Fibroblast of villous mesenchyme (primary cell): ENCODE data around the gene FHAD1. TPM values are rescaled to one million over a fixed set of nuclear protein-coding genes. Genes with fewer than 3 reads are reported as not detected.

Experiments
- DNase-seq: peaks from one replicate; pipeline ENCODE4 v3.0.0-alpha.2; 2010; ENCODE audit warnings: low read depth
- H3K4me3 ChIP-seq: 2 replicates; pipeline ENCODE4 v1.5.1; 2011; ENCODE audit warnings: low read depth, mild to moderate bottlenecking, low read length
- total RNA-seq: library from RNA; depleted of rRNA; stranded (reverse); fragments of >200 nt; gene quantifications from 2 replicates; pipeline ENCODE4 v1.2.3, GENCODE V29; 2012
- TF ChIP-seq, protein P1 (sequence below): IDR thresholded peaks from 2 replicates; pipeline ENCODE4 v1.5.1; 2012; ENCODE audit warnings: low read depth, mild to moderate bottlenecking, low read length; ENCODE audit not compliant: insufficient read depth

Gene FHAD1
- total RNA-seq, 1 donor, result under 0.01 TPM

DNA sequence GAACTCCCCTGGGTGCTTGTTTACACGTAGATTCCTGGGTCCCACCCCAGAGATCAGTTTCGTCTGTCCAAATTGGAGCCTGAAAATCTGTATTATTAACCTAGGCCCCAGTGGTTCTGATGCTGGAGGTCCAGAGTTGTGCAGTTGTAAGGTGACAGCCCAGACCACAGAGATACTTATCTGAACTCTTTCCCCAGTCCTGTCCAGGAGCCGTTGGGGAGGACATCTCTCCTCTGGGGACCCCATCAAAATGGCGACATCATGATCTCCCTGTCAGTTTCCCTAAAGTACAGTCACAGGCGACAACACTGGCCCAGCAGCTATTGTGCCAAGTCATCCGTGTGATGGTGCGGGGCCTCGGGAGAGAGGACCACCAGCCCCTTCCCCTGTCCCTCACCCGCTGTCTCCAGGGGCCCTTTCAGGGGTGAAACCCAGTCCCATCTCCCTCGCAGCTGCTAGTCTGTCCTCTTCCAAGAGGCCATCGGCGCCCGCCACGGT lies 161.9 kb downstream of the FHAD1 start:
- peak overlapping the region; percentile 82 for H3K4me3 ChIP-seq
- TF ChIP-seq, protein P1, sequence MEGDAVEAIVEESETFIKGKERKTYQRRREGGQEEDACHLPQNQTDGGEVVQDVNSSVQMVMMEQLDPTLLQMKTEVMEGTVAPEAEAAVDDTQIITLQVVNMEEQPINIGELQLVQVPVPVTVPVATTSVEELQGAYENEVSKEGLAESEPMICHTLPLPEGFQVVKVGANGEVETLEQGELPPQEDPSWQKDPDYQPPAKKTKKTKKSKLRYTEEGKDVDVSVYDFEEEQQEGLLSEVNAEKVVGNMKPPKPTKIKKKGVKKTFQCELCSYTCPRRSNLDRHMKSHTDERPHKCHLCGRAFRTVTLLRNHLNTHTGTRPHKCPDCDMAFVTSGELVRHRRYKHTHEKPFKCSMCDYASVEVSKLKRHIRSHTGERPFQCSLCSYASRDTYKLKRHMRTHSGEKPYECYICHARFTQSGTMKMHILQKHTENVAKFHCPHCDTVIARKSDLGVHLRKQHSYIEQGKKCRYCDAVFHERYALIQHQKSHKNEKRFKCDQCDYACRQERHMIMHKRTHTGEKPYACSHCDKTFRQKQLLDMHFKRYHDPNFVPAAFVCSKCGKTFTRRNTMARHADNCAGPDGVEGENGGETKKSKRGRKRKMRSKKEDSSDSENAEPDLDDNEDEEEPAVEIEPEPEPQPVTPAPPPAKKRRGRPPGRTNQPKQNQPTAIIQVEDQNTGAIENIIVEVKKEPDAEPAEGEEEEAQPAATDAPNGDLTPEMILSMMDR, result no peak
- no peak for DNase-seq

DNA sequence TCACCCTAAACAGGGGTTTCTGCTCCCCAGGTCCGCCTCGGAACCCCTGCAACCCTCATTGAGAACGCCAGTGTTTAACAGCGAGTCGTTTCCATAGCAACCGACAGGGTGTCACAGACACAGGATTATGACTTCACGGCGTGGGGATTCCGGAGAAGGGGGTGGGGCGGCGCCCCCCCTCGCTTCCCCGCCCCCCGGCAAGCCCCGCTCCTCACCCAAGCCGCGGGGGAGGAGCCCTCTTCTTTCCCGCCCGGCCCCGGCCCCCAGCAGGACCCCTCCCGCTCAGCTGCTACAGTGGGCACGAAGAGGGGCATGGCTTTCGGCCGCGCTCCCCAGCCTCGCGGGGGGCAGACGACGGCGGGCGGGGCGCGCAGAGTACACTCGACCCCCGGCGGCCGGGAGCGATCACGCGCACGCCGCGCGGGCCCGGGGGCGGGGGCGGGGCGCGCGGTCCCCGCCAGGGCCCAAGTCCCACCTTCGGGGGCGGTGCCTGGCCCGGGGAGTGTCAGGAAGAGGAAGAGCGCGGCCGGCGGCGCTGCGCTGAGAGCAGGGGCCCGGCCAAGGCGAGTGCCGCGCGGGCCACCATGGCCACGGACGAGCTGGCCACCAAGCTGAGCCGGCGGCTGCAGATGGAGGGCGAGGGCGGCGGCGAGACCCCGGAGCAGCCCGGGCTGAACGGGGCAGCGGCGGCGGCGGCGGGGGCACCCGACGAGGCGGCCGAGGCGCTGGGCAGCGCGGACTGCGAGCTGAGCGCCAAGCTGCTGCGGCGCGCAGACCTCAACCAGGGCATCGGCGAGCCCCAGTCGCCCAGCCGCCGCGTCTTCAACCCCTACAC lies 162.6 kb downstream of the FHAD1 start, which contains the start of gene EFHD2:
Gene EFHD2 (plus strand): TSS at position 501 of the 835 bp plus-strand sequence. CDS start 84 bp downstream, at position 585.
- peak; percentile 68 for DNase-seq
- TF ChIP-seq, protein P1, result no peak
- peak within 1 kb of the TSS; percentile 82 for H3K4me3 ChIP-seq

DNA sequence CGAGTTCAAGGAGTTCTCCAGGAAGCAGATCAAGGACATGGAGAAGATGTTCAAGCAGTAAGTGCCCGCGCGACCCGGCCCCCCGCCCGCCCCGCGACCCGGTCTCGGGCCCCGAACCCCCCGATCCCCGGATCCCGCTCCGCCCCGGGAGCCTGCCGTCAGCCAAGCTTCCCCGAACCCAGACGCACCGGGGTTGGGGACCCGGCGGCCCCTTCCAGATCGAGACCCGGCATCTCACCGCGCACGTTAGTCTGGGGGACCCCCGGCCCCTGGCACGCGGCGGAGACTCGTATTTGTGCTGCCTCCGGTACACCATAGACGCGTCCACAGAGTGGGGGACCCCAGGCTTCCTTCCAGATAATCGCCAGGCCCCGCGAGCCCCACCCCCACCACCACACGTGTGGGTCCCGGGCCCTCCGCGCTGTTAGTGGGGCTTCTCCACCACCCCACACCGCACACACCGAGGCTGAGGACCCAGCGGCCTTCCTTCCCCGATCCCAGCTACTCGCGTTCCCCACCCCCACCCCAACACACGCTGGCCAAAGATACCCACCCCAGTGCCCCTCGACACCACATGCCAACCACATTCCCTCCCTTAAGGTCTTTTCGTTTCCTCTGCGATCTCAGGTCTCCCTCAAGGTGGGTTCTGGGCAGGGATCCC lies 163.3 kb downstream of the FHAD1 start:
- DNase-seq, result no peak
- TF ChIP-seq, protein P1, result no peak
- peak overlapping the region; percentile 82 for H3K4me3 ChIP-seq

DNA sequence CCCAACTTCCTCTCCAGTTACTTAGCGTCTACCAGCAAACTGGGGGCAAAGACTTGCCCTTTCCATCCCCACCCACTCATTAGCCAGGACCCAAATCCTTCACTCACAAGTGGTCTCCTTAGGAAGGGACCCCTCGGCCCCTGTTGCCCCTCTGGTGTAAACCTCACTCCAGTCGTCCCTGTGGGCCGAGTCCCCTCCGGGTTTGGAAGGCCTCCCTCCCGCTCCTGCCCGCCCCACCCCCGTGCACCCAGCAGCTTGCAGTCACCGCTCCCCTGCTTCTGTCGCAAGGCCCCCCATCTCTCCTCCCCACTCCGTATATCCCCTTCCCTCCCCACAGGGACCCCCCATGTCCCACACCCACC lies 163.8 kb downstream of the FHAD1 start:
- no peak for DNase-seq
- TF ChIP-seq, protein P1, result no peak
- peak overlapping the region; percentile 82 for H3K4me3 ChIP-seq

DNA sequence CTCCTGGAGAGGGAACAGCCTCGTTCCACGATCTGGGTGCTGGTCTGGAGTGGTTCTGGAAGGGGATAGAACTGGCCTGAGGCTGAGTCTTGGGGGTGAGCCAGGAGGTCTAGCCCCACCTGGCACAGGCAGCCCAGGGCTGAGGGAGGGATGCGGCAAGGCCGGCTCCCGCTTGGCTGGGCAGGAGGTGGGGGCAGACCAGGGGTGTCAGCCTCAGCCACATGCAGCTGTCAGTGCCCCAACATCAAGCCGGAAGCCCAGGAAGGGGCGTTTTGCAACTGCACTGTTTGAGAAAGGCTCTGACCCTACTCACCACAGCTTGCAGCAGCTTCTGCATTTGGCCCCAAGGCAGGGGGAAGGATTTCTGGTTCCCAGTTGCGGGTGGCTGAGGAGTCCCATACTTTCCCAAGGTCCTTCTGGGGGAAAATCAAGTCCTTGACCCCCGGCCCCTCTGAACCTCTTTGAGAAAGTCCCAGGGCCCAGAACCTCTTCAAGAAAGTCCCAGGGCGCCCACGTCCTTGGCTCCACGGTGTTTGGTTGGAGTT lies 164.6 kb downstream of the FHAD1 start:
- TF ChIP-seq, protein P1, result no peak
- H3K4me3 ChIP-seq, result peak overlapping the region; percentile 82
- DNase-seq, result peak; percentile 60

DNA sequence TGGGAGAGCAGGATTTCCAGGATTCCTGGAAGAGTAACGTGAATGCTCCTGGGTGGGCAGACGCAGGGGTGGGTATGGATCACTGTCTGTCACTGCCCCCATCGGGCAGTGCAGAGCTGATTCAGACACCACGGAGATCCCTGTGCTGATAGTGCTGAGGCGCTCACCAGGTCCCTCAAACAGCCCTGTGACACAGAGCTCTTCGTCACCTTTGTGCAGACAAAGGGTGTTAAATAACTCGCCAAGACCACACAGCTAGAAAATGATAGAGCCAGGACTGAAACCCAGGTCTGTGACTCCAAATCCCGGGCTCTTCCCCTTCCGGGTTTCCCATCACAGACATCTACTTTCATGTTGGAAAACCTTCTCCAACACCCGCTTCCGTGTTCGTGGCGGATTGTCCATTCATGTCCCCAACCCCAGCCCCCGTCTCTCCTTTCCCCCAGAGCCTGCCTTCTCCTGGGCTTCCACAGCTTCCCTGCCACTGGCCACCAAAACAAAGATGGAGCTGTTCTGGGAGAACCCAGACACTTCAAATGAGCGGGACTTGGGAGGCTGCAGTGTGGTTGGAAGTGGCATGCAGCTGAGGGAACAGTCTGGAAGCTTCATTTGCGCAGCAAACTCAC lies 165.3 kb downstream of the FHAD1 start:
- H3K4me3 ChIP-seq, result no peak overlapping the region
- no peak for DNase-seq
- TF ChIP-seq, protein P1, result no peak
